GM10248 (cell line): ENCODE data around the gene CEP83.
A peak's percentile ranks its signal among the peaks of the same experiment; 100 is the strongest.

Source experiments
- CTCF ChIA-PET: fragments of 300-600 bp; sonication (Branson Sonifier 250); formaldehyde crosslinking; extraction: SDS; loops from one replicate; lab custom pipeline; 2021; ENCODE audit warnings: antibody characterized with exemption; lab: Yijun Ruan, JAX
- POLR2A ChIA-PET: fragments of 350-650 bp; sonication (Branson Sonifier 250); formaldehyde crosslinking; extraction: SDS; loops from one replicate; lab custom pipeline; 2020; ENCODE audit warnings: antibody characterized with exemption; lab: Yijun Ruan, JAX
- DNase-seq: peaks from one replicate; pipeline ENCODE4 v3.0.0; 2012; ENCODE audit errors: extremely low spot score
- CTCF ChIP-seq: IDR thresholded peaks from 2 replicates; pipeline ENCODE4 v1.5.1; 2012; ENCODE audit warnings: mild to moderate bottlenecking, low read depth; ENCODE audit errors: extremely low read depth, missing control alignments, control extremely low read depth

The CEP83 gene

DNA sequence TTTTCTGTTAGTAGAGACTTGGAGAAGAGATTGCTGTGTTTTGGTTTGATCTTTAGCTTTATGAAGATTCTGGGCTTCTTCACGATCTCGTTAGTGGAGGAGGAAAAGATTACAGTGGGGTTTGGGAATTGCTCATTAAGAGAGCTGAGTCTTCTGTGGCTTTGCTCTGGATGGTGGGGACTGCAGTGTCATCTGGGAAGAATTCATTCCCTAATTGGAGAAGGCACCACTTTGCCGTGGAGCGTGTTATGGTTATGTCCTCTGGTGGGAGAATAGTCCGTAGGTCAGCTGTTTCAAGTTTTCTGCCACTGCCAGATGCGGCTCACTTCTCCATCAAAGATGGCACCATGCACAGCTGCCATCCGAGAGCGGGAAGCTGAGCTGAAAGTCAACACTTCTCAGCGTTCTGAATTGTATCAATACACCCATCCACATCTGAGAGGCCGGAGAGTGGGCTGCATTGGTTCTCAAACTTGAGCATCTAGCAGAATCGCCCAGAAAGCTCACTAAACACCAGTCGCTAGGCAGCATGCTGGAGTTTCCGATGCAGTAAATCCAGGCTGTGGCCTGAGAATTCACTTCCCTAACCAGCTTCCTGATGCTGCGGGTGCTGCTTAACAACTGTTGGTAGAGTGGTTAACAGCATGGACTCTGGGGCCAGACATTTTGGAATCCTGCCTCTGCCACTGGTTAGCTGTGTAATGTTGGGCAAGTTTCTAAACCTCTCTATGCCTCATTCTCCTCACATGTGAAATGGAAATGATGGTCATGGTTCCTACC lies 193.5 kb downstream of the CEP83 start:
- TF ChIP-seq CTCF, result no peak
- no peak for DNase-seq
- POLR2A ChIA-PET, result no interaction called here
- CTCF ChIA-PET, result interaction anchor here (1.1 to 1.4 kb wide), 2 partner anchors 12 to 18 kb away, joined by 4 to 5 read pairs; no protein-coding TSS in a partner anchor

DNA sequence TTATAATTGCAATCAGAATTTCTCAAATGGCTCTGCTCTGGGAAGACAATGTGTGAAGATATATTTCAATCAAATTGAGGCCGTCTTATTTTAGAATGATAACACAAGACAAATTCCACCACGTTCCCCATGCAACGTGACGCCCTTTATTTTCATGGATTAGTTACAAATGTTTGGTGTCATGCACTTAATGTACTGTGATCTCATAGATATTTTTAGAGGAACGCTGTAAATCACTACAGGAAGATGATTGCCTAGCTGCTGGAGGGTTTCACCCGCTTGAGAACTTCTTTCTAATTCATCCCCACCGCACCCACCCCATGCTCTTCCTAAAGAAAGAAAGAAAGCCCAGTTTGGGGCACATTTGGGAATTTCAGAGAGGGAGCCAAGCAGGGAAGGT lies 194.1 kb downstream of the CEP83 start:
- no peak for DNase-seq
- ChIA-PET POLR2A (no interaction called here), CTCF (interaction anchor here (1.1 to 1.4 kb wide), 2 partner anchors 11 to 18 kb away, joined by 4 to 5 read pairs; no protein-coding TSS in a partner anchor)
- TF ChIP-seq CTCF, result no peak

DNA sequence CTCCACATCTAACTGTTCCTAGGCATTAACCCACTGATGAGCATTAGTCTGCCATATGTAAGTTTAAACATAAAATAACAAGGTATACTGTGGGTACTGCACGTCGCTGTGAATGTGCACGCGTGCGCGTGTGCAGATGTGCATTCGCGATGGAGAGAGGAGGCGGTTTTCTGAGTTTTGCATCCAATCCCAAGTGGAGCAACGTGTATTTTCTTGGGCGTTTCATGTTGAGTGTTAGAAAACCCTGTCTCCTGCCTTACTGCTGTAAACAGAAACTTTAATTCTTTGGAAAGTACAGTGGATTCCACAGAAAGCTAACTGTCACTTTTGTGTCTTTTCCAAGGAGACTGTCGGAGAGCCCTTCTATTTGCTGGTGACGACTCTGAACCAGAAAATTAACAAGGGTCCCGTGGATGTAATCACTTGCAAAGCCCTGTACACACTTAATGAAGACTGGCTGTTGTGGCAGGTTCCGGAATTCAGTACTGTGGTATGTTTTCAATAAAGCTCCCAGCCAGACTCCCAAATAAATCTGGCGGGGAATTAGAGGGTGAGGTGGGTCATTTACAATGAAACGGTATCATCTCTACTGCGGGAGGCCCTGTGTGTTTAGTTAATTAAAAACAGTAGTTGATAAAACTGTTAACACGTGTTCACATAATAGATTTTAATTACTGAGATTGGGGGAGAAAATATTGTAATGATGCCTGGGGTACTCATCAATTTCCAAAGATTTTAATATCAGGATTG lies 194.8 kb downstream of the CEP83 start:
- TF ChIP-seq CTCF, result no peak
- POLR2A ChIA-PET, result no interaction called here
- CTCF ChIA-PET, result interaction anchor here (1.1 kb wide), 1 partner anchor 10 kb away, joined by 4 read pairs; no protein-coding TSS in a partner anchor
- DNase-seq, result no peak

DNA sequence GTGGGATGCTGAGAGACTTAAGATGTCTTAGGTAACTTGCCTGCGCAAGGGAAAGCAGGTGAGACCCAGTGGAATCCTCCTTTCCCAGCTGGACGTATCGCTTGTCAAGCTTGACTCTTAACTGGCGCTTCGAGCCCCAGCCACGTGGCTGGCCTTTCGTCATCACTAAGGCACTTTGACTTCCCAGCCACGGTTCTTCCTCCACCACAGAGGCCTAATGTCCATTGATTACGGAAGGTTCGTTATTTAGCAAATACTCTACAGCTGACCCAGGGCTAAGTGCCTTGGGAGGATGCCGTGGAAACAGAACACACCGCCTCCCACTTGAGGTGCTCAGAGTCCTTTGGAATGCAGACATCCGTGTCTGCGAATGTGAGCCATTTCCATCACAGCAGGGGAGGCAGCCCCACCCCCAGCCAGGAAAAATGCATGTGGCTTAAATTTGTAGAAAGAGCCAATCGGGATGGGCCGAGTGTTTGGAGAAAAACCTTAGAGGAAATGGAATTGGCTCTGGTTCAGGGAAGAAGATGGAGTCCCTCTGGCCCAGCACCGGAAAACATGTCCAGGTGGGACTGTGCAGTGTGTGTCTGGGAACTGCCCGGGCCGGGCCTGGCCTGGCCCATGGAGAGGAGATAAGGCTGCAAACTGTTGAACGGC lies 195.6 kb downstream of the CEP83 start:
- ChIA-PET CTCF (interaction anchor here (1.4 to 2.0 kb wide), 2 partner anchors 25 to 49 kb away, joined by 3 to 10 read pairs; no protein-coding TSS in a partner anchor), POLR2A (no interaction called here)
- DNase-seq, result no peak
- no peak for TF ChIP-seq CTCF

DNA sequence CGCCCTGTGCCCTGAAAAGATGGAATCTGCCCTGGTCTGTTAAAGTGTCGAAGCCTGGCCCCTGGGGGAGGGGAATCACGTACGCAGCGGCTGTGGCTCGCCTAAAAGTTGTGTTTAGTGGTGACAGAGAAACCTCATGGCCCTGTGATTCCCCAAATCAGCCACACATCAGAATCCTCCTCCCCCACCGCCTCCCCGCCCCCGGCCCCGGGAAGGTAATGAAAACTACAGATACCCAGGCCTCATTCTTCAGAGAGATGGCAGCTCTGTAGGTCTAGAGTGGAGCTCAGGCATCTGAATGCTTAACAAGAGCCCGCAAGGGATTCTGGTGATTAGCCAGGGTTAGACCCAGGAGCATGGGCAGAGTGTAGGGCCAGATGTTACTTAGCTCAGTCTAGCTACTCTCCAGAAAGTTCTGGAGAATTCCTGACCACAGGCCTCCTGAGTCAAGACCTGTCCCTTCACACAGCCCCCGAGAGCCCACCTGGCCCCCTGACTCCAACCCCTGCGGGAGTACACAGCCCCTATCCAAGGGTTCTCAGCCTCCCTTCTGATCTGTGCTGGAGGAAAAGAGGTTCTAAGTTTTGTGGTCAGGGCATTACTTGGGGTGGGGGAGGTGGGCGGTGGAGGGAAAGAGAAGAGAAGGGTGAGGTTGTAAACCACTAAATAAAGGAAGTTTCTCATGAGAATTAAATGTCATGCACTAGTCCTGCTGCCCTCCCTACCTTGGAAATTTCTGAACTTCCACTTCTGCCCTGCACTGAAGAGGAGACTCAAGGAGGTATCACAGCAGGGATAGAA lies 196.5 kb downstream of the CEP83 start:
- peak; percentile 64 for DNase-seq
- TF ChIP-seq CTCF, result no peak
- POLR2A ChIA-PET, result interaction anchor here (0.6 kb wide), 1 partner anchor 1210 kb away, joined by 8 read pairs; no protein-coding TSS in a partner anchor
- CTCF ChIA-PET, result interaction anchor here (1.0 to 2.0 kb wide), 9 partner anchors 10 to 696 kb away, joined by 3 to 10 read pairs (median 3); partner anchors contain the start of gene PLXNC1
